ENCODE data around the gene UNC5B. TPM values are rescaled to one million over a fixed set of nuclear protein-coding genes. Genes with fewer than 3 reads are reported as not detected.

Gene UNC5B
- total and polyA plus RNA-seq, 8 donors, result 14.4 to 31.2 (median 21.4) TPM

- TF ChIP-seq CTCF (IDR thresholded peaks at IDR 0.05), result no peak
- ATAC-seq (no peak), DNase-seq (no peak)
- no peaks in the 10 kb centered on the region for H3K27me3 ChIP-seq
- no peaks in the 10 kb centered on the region for H3K9me3 ChIP-seq
- no peak overlapping the region for H3K4me3 ChIP-seq
- H3K36me3 ChIP-seq, result peaks cover 0 to 7% of the 10 kb centered on the region in 2 donors
- peaks cover 0 to 4% of the 10 kb centered on the region in 2 donors for H3K4me1 ChIP-seq
- intact Hi-C loops (cut with DNase I), result no loop called here
- H3K27ac ChIP-seq, result no peak overlapping the region
Observed at GRCh38 chr10:71349406-71349805, 137.0 kb downstream of the UNC5B start.

- Histone ChIP-seq H3K9me3 (no peaks in the 10 kb centered on the region), H3K4me1 (no peaks in the 10 kb centered on the region), H3K27ac (no peak overlapping the region), H3K36me3 (peaks cover 0 to 11% of the 10 kb centered on the region in 2 donors), H3K4me3 (no peak overlapping the region), H3K27me3 (no peaks in the 10 kb centered on the region)
- no peak for ATAC-seq
- intact Hi-C loops (cut with DNase I), result no loop called here
- TF ChIP-seq CTCF (IDR thresholded peaks at IDR 0.05), result no peak
- DNase-seq, result no peak
Observed at GRCh38 chr10:71351087-71351486, 138.7 kb downstream of the UNC5B start.

- no peak overlapping the region for H3K27ac ChIP-seq
Observed at GRCh38 chr10:71351628-71352319, 139.4 kb downstream of the UNC5B start.

More at GRCh38 chr10:71351628-71352319, 139.4 kb downstream of the UNC5B start:
- intact Hi-C loops (cut with DNase I), result no loop called here
- no peak overlapping the region for H3K4me3 ChIP-seq
- no peaks in the 10 kb centered on the region for H3K27me3 ChIP-seq
- H3K4me1 ChIP-seq, result no peaks in the 10 kb centered on the region
- no peak for DNase-seq
- H3K36me3 ChIP-seq, result peaks cover 0 to 13% of the 10 kb centered on the region in 2 donors
- H3K9me3 ChIP-seq, result no peaks in the 10 kb centered on the region
- ATAC-seq, result peak; percentile 38
- no peak for TF ChIP-seq CTCF (IDR thresholded peaks at IDR 0.05)

Other genes starting within 250 kb of the UNC5B start
- 10 to 100 TPM in 1 of 2 donors, 1 to 10 TPM in 1; 7.8 to 13.4 TPM for gene SLC29A3, start 106.7 kb downstream of the UNC5B start, total RNA-seq
- gene SLC29A3, start 106.7 kb downstream of the UNC5B start, polyA plus RNA-seq (ENCODE audit: insufficient read length in 6 of 6), result 1 to 10 TPM; 7.6 to 9.8 (median 8.1) TPM
- 10 to 100 TPM; 22.4 to 22.8 TPM for gene CDH23, start 184.3 kb downstream of the UNC5B start, total RNA-seq
- 1 to 10 TPM; 1.8 to 5.6 (median 2.8) TPM for gene CDH23, start 184.3 kb downstream of the UNC5B start, polyA plus RNA-seq (ENCODE audit: insufficient read length in 6 of 6)